RWPE1 (cell line): ENCODE measurements around the gene DEGS2.

Experiments
- CTCF ChIA-PET: fragments of 350-600 bp; sonication (Branson Sonifier 250); formaldehyde crosslinking; extraction: SDS; loops from one replicate; lab custom pipeline; 2021; lab: Yijun Ruan, JAX
- POLR2A ChIA-PET: fragments of 400-600 bp; formaldehyde crosslinking; extraction: SDS; loops from one replicate; lab custom pipeline; 2020; ENCODE audit warnings: antibody characterized with exemption; ENCODE audit not compliant: low non-redundant PET; lab: Yijun Ruan, JAX
- DNase-seq: peaks from one replicate; pipeline ENCODE4 v3.0.0; 2012; ENCODE audit warnings: low spot score
- H3K27ac ChIP-seq: fragments of 450-650 bp; 2 replicates; pipeline ENCODE4 v1.5.1; 2017
- TF ChIP-seq, protein P1 (sequence below): fragments of 450-650 bp; conservative IDR thresholded peaks from 2 replicates; pipeline ENCODE4 v1.5.1; 2017; ENCODE audit warnings: low read depth, mild to moderate bottlenecking

Gene DEGS2

GRCh38 chr14:100146531-100147091, 12.8 kb downstream of the DEGS2 start:
- TF ChIP-seq, protein P1, sequence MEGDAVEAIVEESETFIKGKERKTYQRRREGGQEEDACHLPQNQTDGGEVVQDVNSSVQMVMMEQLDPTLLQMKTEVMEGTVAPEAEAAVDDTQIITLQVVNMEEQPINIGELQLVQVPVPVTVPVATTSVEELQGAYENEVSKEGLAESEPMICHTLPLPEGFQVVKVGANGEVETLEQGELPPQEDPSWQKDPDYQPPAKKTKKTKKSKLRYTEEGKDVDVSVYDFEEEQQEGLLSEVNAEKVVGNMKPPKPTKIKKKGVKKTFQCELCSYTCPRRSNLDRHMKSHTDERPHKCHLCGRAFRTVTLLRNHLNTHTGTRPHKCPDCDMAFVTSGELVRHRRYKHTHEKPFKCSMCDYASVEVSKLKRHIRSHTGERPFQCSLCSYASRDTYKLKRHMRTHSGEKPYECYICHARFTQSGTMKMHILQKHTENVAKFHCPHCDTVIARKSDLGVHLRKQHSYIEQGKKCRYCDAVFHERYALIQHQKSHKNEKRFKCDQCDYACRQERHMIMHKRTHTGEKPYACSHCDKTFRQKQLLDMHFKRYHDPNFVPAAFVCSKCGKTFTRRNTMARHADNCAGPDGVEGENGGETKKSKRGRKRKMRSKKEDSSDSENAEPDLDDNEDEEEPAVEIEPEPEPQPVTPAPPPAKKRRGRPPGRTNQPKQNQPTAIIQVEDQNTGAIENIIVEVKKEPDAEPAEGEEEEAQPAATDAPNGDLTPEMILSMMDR: no peak
- no peak for DNase-seq
- POLR2A ChIA-PET: no interaction called here
- no peak overlapping the region for H3K27ac ChIP-seq
- CTCF ChIA-PET: interaction anchor here (0.8 to 1.1 kb wide), 2 partner anchors 9 to 35 kb away, joined by 3 read pairs; no protein-coding TSS in a partner anchor

DNA sequence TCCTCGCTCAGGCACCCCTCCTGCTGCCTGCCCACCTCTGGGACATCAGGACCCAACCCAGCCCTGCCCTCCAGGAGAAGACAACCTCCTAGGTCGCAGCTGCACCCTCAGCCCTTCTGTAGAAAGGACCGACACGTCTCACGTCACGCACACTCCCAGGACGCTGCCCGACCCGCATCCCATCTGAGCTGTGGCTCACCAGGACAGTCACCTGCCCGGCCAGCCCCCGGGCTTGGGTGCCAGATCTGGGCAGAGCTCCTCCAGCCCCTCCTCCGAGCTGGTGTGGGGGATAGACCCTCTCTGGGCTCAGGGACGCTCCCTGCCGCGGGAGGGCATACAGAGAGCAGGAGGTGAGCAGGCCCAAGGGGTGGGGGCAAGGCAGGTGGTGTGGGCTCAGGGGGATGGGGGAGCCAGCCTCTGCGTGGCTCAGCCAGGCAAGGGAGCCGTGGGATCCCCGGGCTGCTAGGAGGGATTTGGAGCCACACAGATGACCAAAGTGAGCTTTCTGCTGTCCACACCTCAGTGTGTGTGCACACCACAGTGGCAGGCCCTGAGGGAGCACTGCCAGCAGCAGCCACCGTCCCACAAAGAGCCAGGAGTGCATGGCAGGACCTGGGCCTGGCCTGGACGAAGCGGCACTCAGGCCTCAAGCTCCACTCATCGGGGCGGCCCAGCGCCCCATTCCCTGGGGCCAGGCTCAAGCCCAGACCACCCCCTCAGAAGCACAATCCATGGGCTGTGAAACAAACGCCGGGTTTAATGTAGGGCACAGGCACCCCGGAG, 13.6 kb downstream of the DEGS2 start:
- peak overlapping the region; percentile 43; the same call in 1 of the 2 replicates for H3K27ac ChIP-seq
- TF ChIP-seq, protein P1: no peak
- ChIA-PET CTCF (interaction anchor here (0.6 to 1.1 kb wide), 3 partner anchors 10 to 93 kb away, joined by 3 read pairs; no protein-coding TSS in a partner anchor), POLR2A (no interaction called here)
- no peak for DNase-seq

GRCh38 chr14:100144996-100145646, 14.3 kb downstream of the DEGS2 start:
- CTCF ChIA-PET: interaction anchor here (0.6 to 1.1 kb wide), 2 partner anchors 10 to 68 kb away, joined by 3 read pairs; no protein-coding TSS in a partner anchor
- POLR2A ChIA-PET: no interaction called here
- TF ChIP-seq, protein P1: no peak
- peak overlapping the region; percentile 43 for H3K27ac ChIP-seq
- no peak for DNase-seq

GRCh38 chr14:100144645-100144995, 14.8 kb downstream of the DEGS2 start:
- POLR2A ChIA-PET: no interaction called here
- TF ChIP-seq, protein P1: no peak

DNA sequence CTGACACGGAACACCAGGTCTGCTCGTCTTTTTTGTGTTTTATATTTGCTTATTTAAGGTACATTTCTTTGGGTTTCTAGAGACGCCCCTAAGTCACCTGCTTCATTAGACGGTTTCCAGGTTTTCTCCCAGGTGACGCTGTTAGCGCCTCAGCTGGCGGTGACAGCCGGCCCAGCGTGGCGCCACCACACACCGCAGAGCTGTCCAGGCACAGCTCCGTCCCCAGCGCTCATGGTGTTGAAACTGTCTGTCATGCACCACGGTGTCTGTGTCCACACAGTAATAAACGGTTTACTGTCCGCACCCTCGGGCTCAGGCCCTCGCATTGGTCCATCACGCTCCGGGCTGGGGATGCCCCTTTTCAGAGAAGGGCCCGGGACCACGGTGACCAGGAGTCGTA, 15.5 kb downstream of the DEGS2 start:
- CTCF ChIA-PET: no interaction called here
- TF ChIP-seq, protein P1: no peak
- POLR2A ChIA-PET: no interaction called here
- DNase-seq: no peak
- no peak overlapping the region for H3K27ac ChIP-seq

More at GRCh38 chr14:100144645-100144995, 14.8 kb downstream of the DEGS2 start:
- CTCF ChIA-PET: interaction anchor here (0.6 kb wide), 1 partner anchor 68 kb away, joined by 3 read pairs; no protein-coding TSS in a partner anchor
- no peak for DNase-seq
- peak overlapping the region; percentile 43 for H3K27ac ChIP-seq

- POLR2A ChIA-PET: no interaction called here
- CTCF ChIA-PET: interaction anchor here (1.0 kb wide), 1 partner anchor 35 kb away, joined by 4 read pairs; no protein-coding TSS in a partner anchor
- DNase-seq: no peak
- no peak overlapping the region for H3K27ac ChIP-seq
- TF ChIP-seq, protein P1: no peak
Measured at GRCh38 chr14:100143523-100143922, 15.9 kb downstream of the DEGS2 start.
